HG02571 (cell line): ENCODE data around the gene GRIK4.

ENCODE experiments used
- ATAC-seq: cut with Tn5 transposase; IDR thresholded peaks from one replicate; pipeline ENCODE4 v1.9.1; 2021; ENCODE audit warnings: mild to moderate bottlenecking, moderate library complexity; ENCODE audit not compliant: unreplicated experiment

The GRIK4 gene

DNA sequence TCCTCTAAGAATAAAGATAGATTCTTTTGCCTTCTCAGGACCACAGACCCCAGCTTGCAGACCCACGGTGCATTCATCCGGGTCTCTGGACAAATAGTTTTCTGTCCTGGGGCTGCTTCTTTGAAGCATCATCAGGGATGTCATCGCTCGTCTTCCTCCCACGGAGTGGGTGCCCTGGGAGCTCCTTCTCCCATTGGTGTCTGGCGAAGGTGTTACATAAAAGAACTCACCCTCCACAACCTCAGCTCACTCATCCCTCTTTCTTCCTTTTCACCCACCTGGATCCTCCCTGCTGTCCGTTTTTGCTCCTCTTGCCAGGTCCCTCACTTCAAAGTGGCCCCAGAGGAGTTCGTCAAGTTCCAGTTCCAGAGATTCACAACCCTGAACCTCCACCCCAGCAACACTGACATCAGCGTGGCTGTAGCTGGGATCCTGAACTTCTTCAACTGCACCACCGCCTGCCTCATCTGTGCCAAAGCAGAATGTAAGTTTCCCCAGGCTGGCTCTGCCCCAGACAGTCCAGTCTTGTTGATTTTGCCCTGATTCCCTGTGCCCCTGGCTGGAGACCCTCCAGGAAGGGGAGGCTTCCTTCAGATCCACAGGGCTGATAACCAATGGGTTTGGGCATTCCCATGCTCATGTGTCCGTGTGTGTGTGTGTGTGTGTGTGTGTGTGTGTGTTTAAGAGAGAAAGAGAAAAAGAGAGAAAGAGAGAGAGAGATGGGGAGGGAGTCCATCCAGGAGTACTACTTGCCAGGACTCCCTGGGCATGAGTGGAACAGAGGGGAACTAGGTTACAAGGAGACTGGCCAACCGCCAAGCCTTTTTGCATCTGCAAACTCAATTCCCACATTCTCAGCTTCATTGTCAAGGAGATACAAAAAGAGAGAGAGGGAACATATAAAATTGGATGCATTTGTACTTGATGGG is 308.2 kb downstream of the GRIK4 start:
- no peak for ATAC-seq

DNA sequence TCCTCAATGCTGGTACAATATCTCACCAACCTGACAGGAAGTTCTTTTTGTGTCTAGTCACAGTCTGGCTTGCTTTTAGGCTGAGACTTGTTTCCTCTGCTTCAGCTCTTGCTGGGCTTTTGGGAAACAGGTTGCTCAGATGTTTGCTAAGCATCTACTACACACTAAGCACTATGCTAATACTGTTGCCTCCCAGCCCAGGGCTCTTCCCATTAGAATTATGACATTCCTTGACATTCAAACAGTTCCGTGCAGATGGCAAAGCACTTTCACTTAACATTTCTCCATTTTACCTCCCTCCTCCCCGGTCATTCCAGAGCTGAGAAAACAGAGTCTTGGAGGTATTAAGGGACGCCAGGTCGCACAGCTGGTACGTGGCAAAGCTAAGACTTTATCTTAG is 311.6 kb downstream of the GRIK4 start:
- ATAC-seq: no peak

DNA sequence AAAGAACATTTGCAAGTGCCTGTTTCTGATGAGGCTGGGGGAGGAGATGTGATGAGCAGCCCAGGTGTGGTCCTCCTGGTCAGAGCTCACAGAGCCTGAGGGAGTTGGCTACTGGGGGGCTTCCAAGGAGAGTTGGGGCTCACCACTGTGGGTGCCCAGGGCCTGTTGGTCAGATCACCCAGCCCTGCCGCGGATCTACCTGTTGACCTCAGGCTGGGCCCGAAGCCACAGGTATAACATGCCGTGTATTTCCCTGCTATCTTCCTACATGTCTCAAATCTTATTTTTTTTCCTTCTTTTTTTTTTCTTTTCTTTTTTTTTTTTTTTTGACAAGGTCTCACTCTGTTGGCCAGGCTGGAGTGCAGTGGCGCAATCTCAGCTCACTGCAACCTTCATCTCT is 312.7 kb downstream of the GRIK4 start:
- ATAC-seq: no peak

DNA sequence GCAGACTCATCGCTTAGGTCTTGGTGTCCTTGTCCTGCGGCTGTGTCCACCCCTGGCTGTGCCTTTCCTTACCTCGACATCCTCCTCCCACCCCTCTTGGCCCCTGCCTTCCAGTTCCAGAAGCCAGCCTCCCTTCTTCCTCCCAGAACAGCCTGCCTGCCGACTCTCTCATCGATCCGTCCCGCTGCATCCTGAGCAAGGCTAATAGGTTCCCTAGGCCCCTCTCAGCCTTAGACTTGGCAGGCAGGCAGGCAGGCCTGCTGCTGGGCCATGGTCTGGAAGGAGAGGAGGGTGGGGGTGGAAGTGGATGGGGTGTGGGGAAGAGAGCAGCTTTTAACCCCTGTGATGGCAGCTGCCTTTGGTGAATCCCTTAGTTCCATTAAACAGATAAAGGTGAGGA is 315.6 kb downstream of the GRIK4 start:
- ATAC-seq: no peak

DNA sequence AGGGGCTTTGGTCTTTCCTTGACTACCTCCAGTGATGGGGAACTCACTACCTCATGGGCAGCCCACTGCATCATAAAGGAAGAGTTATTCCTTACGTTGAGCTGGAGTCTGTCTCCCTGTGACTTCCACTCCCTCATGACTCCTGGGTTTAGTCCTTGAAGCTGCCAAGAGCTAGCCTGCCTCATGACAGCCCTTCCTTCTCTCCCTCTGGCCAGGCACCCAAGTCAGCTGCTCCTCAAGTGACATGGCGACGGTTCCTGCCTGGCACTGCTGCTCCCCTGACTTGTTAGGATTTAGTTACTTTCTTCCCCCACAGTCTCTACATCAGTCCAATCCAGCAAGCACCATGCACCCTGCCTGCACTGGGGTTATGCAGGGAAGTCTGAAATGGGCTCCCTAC is 316.3 kb downstream of the GRIK4 start:
- ATAC-seq: no peak

DNA sequence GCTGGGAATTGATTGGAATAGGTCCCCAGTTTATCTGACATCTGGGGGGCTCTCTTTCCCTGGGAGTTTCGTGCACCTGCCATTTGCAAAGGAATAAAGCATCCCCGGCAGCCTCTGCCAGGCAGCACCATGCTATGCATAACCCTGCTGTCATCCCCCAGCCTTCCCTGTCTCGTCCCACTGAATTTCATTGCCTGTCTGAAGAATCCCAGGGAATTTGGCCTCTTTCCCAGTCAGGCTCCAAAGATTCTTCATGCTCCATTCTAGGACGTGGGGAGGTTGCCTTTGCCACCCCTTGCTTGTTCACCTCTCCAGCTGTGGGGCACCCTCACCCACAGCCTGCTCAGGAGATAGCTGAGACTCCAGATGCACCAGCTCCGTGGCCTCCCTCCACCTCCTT is 317.3 kb downstream of the GRIK4 start:
- no peak for ATAC-seq

DNA sequence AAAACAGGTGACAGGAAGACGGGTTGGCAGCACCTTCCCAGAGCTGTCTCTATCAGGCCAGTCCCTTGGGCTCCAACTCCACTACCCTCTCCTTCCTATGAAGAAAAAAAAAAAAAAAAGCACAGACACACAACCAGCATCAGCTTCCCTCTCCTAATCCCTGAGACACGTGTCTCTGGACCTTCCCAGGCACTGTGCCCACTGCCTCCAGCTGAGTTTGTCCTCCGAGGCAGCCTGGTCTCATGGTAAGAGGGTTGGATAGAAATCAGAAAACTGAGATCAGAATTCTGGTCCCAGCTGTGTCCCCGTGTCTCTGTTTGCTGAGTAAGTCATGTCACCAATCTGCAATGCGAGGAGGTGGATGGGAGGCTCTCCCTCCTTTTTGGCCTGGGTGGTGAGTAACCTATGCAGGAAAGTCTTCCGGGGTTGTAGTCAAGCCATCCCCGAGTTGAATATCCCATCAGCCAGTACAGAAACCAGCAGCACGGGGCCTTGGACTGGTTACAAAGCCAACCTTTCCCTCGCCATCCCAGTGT is 318.6 kb downstream of the GRIK4 start:
- no peak for ATAC-seq

DNA sequence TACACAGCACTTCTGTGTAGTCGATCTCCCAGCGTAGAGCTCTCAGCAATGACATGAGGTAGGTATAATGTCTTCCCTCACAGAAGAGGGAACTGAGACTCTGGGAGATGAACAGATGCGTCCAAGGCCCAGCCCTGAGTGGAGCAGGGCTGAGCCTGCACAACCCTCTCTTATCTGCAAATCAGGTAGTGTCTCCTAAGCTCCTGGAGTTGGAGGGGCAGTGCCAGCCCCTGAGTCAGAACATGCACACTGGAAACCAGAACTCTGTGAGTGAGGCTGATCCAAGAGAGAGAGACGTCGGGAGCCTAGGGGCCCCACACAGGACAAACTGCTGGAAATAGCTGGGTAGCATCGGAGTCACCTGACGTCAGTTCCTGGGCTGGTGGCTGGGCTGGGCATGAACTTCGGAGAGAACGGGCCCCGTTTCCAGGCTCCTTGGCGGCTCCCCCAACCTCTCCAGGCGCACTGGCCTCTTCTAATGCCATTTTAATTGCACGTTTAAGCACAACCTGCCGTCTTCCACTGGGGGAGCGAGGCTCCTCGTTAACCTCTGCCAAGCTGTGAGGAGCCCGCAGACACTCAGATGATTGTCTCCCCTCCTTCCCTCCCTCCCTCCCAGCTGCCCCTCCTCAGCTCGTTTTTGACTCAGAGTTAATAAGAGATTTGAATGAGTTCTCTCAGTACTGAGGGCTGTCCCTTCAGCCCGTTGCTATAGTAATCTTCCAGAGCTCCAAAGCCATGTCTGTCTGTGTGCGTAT is 321.1 kb downstream of the GRIK4 start:
- no peak for ATAC-seq

DNA sequence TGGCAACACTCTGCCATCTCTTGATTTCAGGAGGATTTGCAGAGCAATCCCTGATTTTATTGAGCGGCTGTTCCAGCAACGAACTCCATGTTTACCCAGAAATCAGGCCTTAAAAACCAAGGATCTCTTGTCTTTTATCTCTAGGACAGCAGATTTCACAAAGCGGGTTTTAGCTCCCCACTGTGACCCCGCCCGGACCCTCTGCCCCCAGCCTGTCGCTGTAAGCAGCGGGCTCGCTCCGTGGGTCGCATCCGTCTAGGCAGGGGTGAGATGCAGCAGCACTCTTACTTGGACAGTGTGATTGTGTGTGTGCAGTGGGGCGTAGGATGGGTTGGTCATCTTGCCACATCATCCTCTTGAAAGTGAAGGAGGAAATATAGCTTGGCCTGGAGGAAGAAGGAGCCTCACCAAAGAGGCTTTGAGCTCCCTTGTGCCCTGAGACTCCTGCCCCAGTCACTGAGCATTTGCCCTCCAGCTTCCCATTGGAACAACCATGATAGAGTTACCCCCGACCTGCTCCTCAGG is 323.2 kb downstream of the GRIK4 start:
- no peak for ATAC-seq

DNA sequence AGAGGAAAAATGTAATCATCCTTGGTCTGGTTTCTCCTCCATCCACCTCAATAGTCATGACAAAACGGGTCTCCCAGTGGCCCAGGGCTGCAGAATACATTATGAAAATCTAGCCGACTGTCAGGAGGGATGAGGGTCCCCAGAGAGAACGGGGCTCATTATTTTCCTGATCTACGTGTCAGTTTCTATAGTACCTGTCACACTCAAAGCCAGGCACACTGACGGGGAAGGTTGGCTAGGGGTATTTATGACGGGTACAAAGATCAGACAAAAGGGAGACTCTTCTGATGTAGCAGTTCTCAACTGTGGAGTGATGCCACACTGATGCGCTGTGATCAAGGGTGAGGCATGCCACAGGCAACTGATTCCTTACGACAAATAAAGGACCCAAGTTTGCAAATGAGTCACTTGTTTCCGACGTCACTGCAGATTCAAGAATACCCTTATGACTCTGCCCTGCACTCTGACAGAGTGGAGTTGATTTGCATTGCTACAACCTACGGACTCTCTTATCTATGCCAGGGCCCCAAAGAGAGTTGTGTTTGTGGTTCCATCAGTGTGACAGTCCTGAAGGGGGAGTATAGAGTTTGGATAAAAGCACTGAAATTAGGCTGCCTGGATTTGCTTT is 324.2 kb downstream of the GRIK4 start:
- peak; percentile 94 for ATAC-seq

DNA sequence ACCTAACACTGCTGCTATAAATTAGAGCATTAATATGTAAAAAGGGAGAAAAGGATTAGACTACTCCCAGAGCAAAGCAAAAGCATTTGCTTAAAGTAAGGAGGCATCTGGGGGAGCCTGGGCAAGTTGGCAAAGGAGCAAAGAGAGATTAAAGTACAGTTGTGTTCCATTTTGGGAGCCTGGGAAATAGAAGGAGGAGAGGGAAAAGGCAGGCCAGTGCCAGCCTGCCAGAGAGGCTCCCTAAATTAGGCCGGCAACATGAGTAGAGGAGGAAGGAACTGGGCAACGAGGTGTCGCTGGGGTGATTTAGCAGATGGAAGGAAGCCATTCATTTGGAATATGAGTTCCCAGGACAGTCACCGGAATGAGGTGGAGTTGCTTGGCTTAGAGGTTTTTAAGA is 326.1 kb downstream of the GRIK4 start:
- ATAC-seq: no peak

DNA sequence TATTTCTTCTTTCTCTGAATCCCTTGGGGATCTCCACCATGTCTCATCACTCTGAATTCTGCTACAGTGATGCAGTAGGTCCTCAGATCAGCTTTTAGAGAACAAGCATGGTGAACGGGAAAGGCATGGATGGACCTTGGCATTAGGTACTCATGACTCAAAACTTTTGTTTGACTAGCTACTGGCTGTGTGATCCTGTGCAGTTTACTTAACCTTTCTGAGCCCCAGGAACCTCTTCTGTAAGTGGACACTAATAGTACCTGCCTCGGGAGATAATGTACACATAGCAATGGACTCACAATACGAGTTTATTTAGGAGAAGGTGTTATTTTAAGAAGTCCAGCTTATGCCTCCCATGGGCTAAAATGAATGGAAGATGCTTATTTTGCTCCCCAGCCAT is 327.7 kb downstream of the GRIK4 start:
- no peak for ATAC-seq

DNA sequence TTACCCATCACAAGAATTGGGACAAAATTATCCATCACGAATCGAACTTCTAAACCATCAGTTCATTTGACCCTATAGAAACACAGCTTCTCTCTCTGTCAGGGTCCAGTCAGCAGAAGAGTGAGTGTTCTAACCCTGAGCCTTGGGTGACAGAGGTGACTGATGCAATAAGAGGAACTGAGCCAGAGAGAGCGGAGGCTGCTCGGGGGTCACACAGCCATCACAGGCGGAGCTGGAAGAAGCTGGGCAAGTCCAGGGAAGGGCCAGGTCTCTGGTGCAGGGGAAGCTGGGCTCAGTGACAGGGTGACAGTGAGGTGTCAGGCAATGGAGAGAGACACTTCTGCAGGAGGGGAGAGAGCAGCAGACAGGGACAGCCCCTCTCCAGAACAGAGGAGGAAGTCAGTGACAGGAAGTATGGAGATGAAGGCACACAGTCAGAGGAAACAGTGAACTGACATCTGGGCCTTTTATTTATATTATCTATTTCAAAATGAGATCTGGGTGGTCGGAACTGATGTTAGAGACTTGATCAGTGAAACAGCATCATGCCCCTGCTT is 328.4 kb downstream of the GRIK4 start:
- no peak for ATAC-seq

DNA sequence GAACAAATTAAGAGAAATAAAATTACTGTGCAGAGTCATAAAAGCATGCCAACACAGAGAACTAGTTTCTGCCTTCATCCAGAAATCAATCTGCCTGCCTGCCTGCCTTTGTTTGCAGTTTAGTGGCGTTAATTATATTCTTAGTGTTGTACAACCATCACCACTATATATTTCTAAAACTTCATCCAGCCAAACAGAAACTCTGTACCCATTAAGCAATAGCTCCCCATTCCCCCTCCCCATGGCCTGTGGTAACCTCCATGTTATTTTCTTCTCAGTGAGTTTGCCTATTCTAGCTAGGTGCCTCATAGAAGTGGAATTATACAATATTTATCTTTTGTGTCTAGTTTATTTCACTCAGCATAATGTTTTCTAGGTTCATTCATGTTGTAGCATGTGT is 329.1 kb downstream of the GRIK4 start:
- ATAC-seq: no peak

DNA sequence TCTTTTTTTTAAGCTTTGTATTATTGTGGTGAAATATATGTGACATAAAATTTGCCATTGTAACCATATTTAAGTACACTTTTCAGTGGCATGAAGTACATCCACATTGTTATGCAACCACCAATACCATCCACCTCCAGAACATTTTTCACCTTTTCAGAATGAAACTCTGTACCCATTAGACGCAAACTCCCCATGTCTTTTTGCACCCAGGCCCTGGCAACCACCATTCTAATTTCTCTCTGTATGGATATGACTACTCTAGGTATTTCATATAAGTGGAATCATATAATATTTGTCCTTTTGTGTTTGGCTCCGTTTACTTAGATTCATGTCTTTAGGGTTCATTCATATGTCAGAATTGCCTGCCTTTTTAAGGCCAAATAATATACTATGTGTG is 329.5 kb downstream of the GRIK4 start:
- ATAC-seq: no peak

DNA sequence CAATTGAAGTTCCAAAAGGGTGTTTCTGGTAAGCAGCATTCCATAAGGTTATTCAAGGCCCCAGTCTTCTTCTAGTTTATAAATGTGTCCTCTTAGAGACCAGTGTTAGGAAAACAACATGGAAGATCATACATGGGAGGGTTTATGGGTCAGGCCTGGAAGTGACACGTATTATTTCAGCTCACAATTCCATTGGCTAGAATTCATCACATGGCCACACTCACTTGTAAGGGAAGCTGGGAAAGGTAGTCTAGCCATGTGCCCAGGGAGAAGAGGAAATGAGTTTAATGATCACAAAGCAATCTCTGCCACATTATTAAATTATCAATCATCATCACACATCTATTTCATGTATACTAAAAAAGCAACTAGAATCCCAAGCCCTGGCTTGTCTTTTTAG is 330.6 kb downstream of the GRIK4 start:
- ATAC-seq: no peak

DNA sequence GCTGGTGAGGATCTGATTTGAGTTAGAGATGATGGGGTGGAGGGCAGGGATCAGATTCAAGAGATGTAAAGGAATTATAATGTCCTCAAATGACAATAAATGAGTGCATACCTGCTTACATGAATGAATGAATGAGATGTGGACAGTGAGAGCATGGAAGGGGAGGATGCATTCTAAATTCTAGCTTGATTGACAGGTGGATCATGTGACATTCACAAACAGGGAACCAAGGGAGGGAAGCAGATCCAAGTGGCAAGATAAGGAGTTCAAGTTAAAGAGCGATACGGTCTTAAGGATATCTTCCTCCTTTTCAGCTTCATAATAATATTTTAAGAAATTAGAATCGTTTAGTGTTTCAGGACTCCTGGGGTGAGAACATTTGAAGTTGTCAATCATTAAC is 341.9 kb downstream of the GRIK4 start:
- ATAC-seq: no peak

DNA sequence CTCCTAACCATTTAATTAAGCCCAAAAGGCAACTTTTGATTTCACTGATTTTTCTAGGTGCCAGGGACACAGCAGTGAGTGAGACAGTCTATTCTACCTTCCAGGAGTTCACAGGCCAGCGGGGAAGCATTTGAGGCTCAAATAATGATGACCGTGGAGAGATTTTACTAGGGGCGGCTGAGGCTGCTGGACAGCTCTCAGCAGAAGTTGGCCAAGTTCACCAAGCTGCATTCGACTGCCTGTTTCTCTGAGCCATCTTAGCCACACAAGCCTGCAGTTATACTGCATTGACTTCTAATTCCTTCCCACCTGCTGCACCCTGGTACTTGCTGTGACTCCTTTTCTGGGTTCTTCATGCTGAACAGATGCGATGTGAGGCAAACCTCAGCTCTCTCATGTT is 343.4 kb downstream of the GRIK4 start:
- ATAC-seq: no peak

DNA sequence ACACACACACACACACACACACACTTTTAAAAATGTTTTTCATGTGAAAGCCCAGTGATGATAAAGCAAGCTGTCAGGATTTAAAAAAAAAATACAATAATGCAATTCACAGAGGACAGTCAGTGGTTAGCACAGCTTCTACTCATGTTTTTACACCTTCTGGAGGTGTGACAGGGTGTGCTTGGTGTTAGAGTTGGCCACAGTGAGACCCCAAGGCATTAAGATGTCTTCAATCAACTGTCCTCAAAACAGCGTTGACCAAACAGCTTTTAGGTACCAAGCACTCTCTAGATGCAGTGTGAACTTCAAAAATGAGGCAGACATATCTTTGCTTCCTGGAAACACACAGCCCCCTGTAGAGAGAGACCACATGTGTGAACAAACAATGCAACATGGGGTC is 346.0 kb downstream of the GRIK4 start:
- ATAC-seq: no peak

DNA sequence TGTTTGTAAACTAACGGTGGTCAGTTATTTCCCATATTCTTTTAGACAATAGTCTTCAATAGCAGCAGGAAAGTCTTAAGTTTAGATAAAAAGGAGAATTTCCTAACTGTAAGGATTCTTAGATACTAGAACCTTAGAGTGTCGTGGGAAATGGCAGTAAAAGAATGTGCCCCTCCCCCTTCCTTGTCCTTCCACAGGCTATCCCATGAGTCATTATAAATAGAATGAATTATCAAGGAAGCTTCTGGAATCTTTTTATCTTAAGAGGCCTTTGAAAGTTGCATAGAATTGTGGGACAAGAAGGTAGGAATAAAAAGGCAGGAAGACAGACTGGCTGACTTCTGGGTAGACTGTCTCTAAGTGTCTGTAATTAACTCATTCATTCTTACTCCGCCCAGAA is 347.2 kb downstream of the GRIK4 start:
- ATAC-seq: no peak
